Right forelimb (tissue), 1 donor: ENCODE measurements around the gene DNM3.
"Not testable (repeated sequence)": the region's sequence is repeated elsewhere in the genome, so short reads cannot be mapped to it uniquely, and the experiment has no call there.

Experiments
- DNase-seq: peaks from one replicate; pipeline ENCODE4 v3.0.0-alpha.2; 2018

The DNM3 gene

GRCh38 chr1:171984850-171985485 lies 143.7 kb downstream of the DNM3 start:
- no peak for DNase-seq

DNA sequence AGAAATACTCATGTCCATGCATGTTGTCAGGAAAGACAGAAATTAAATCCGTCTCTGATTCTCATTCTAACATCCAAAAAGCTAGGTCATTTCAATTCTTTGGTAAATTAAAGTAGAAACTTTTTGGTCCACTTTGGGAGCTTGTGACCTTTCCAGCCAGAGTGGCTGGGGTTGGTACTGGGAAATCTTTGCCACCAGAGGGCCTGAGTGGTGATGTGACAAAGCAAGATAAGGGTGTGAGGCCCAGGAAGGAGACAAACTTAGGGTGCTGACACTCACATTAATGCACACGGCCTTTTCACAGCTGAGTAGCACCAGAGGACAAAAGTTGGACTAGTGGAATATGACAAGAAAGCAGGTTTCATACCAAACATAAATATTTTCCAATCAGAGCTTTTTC lies 144.3 kb downstream of the DNM3 start:
- no peak for DNase-seq

- no peak for DNase-seq
Observed at GRCh38 chr1:171988243-171988885, 147.1 kb downstream of the DNM3 start.

DNA sequence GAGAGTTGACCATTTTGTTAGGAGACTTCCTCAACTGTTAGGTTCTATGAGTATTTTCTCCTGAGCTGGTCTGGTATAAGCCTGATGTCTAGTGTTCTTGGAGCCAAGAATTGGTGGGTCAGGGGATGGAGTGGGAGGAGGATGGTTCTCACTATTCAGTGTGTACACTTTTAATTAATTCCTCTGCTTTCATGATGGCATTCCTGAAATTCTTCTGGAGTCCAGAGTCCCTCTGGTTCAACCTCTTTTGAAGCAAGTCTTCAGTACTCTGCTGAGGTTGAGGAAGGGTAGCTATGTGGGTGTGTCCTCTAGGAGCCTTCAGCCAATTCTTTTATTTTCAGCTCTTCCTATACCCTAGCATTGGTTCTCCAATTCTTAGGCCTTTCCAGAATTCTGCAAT lies 149.1 kb downstream of the DNM3 start:
- DNase-seq: no peak

DNA sequence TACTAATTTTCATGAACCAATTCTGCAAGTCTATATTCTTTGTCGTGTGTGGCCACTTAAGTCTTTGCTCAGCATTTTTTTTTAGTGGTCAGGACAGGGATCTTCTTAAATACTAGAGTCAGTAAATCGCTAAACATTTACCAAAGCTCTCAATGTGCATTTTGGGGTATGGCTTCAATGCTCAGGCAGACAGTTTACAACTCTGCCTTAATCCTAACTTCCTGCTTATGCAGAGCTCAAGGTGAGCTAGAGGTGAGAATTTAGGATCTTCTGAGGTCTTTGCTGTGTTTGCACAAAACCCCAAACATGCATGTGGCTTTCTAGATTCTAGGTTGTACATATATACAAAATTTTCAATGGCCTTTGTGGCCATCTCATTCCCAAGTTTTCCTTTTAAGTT lies 153.0 kb downstream of the DNM3 start:
- no peak for DNase-seq

DNA sequence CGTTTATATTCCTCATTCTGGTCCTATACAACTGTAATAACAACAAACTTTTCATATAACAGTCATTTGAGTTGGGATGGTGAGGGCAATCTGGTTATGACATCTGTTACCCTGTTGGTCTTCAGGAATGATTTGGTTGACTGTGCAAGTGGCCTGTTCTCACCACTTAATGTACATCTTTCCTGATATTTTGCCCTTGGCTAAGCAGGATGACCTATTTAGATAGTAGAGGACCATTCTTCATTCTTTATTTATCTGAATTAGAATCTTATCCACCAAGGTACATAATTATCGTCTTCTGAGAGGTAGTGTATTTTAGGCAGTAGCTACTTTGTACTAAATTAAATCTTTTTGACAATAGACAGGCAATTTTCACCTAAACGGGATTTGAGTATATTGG lies 154.3 kb downstream of the DNM3 start:
- no peak for DNase-seq

GRCh38 chr1:171997936-171998335 lies 156.6 kb downstream of the DNM3 start:
- no peak for DNase-seq

DNA sequence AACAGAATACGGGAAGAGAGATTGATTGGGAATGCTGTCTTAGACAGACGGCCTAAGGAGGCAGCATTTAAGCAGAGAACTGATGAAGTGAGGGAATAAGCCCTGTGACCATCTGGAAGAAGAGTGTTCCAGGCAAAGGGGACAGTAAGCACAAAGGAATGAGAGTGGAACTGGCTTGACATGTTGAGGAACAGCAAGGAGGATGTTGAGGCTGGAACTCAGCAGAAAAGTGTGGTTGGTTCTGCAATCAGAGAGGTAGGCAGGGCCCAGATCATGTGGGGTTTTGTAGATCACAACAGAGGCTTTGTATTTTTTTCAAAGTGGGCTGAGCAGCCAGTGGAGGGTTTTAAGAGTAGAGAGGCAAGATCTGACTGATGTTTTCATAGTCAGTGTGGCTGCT lies 157.4 kb downstream of the DNM3 start:
- no peak for DNase-seq

GRCh38 chr1:171999756-172000155 lies 158.5 kb downstream of the DNM3 start:
- DNase-seq: no peak

DNA sequence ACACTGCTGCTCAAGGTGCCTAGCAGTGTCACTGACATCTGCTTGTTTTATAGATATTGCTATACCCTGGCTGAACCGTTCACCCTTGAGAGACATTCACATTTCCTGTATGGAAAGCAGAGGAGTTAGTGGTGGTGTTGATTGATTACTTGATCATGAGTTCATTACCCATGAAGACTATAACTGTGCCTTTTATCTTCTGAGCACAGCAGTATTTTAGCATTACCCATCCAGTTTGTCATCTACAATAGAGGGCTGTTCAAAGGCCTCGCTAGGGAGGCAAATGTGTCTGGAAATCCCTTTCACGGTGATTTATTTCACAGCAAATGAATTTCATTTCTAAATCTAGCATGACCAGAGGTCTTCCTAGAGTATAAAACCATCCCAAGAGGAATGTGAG lies 160.0 kb downstream of the DNM3 start:
- no peak for DNase-seq

- no peak for DNase-seq
Observed at GRCh38 chr1:172002725-172003345, 161.5 kb downstream of the DNM3 start.

GRCh38 chr1:172003766-172004530 lies 162.7 kb downstream of the DNM3 start:
- no peak for DNase-seq

DNA sequence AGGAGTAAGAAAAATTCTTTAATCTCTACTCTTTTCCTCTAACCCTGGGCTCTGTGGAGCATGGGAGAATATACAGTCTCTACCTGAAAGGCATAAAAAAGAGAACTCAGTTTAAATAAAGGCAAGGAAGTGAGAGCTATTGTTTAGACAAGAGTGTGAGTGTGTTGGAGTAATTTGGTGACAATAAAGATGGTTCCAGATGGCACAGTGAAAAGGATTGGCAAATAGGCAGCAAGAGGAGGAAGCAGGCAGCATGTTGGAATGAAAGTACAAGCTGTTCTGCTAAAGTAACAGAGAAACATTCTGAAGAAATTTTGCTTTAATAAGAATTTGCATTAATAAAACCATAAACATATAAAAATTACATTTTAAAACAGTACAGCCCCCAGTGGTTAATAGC lies 163.4 kb downstream of the DNM3 start:
- no peak for DNase-seq

- no peak for DNase-seq
Observed at GRCh38 chr1:172005856-172006255, 164.6 kb downstream of the DNM3 start.

DNA sequence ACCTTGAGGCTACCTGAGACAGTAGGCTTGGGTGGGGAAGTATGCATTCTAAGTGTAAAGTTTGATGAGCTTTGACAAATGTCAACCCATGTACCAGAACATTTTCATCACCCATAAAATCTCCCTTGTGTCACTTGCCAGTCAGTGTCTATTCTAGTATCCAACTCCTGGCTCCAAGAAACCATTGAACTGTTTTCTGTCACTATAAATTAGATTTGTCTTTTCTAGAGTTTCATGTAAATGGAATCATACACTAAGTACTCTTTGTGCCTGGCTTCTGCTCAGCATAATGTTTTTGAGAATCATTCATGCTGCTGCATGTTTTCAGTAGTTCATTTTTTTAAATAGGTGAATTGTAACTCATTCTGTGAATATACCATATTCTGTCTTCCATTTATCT lies 165.4 kb downstream of the DNM3 start:
- no peak for DNase-seq

GRCh38 chr1:172018727-172019311 lies 177.5 kb downstream of the DNM3 start:
- no peak for DNase-seq

DNA sequence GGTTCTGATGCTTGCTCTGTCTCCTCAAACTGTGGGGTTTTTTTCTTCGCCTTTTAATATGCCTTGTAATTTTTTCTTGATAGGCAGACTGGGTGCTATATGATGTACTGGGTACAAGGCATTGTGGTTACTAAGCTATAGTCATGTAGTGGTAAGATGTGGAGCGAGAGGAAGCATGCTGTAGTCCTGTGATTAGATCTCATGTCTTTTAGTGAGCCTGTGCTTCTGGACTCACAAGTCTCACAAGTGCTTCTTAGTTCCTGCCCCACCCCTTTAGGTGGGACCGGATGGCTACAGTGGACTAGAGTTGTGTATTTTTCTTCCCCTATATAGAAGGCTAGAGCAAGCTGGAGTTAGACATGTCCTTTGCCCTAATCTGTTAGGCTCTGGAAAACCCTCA lies 178.7 kb downstream of the DNM3 start:
- no peak for DNase-seq

DNA sequence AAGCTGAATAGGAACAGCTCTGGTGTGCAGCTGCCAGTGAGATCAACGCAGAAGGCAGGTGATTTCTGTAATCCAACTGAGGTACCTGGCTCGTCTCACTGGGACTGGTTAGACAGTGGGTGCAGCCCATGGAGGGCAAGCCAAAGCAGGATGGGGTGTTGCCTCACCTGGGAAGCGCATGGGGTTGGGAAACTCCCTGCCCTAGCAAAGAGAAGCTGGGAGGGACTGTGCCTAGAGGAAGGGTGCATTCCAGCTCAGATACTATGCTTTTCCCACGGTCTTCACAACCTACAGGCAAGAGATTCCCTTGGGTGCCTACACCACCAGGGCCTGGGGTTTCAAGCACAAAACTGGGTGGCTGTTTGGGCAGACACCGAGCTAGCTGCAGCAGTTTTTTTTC lies 183.2 kb downstream of the DNM3 start:
- no peak for DNase-seq

- DNase-seq: not testable (repeated sequence)
Observed at GRCh38 chr1:172024944-172025738, 183.8 kb downstream of the DNM3 start.

DNA sequence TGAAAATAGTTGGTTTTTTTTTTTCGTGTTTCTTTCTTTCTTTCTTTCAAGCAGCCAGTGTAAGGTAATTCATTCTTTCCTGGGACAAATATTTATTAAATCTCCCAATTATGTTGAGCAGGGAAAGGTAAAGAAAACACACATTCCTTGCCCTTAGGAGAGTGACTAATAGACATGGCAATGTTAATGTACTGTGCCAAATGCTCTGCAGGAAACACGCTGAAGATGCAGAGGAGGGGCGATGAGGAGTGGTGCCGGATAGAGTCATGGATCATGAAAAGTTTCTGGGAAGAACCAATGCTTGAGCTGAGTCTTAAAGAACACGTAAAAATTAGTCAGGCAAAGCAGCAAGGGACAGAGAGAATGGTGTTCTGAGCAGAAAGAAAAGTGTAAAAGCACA lies 199.2 kb downstream of the DNM3 start:
- DNase-seq: no peak

DNA sequence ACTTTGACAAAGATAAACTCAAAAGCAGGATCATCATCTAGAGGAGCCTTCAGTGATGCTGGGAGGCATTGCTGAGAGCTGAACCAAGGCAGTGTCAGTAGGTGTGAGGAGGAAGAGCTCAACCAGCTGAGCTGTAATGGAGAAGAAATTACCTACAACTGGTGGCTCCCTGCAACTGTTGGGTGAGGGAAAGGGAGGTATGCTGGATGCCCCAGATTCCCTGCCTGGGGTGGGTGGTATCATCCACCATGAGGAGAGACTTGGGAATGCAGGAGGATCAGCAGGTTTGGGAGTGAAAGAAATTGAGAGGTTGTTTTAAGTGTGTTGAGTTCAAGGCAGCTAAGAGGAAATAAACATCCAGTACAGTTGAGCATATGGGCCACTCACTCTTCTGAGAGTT lies 199.8 kb downstream of the DNM3 start:
- DNase-seq: no peak

DNA sequence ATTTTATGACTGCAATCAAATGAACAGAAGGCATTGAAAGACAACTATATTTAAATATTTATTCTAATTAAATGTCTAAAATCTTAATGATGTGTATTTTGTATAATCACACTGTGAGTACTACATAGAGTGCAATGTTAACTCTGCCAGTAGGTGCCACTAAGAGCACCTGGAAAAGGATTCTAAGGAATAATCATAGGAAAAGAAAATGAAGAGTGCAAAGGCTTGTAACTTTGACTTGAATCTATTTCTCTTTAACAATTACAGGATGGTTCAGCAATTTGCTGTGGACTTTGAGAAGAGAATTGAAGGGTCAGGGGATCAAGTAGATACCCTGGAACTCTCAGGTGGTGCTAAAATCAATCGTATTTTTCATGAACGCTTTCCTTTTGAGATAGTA lies 200.4 kb downstream of the DNM3 start:
- no peak for DNase-seq

- no peak for DNase-seq
Observed at GRCh38 chr1:172043900-172044299, 202.6 kb downstream of the DNM3 start.
